Measurements from ENCODE around the gene MORN5.

The MORN5 gene

GRCh38 chr9:122239722-122240121 lies 80.0 kb downstream of the MORN5 start:
- DNase-seq, result no peak

GRCh38 chr9:122244349-122244748 lies 84.6 kb downstream of the MORN5 start:
- no peak for DNase-seq

- no peak for DNase-seq
Measured at GRCh38 chr9:122246666-122247065, 87.0 kb downstream of the MORN5 start.

GRCh38 chr9:122248448-122248865 lies 88.7 kb downstream of the MORN5 start:
- no peak for DNase-seq
